HG03520 (cell line): ENCODE results near the gene TMEM50B.
A peak's percentile ranks its signal among the peaks of the same experiment; 100 is the strongest.
"Not testable (repeated sequence)": the region's sequence is repeated elsewhere in the genome, so short reads cannot be mapped to it uniquely, and the experiment has no call there.

Source experiments
- ATAC-seq: cut with Tn5 transposase; IDR thresholded peaks from one replicate; pipeline ENCODE4 v1.9.1; 2021; ENCODE audit warnings: mild to moderate bottlenecking, moderate library complexity; ENCODE audit not compliant: unreplicated experiment

TMEM50B gene

GRCh38 chr21:33478935-33479678, 667 bp downstream of the TMEM50B start:
- ATAC-seq = peak; percentile 4

- no peak for ATAC-seq
Observed at GRCh38 chr21:33478182-33478581, 1.6 kb downstream of the TMEM50B start.

GRCh38 chr21:33477066-33477465, 2.7 kb downstream of the TMEM50B start:
- ATAC-seq = no peak

- ATAC-seq = no peak
Observed at GRCh38 chr21:33473344-33473743, 6.4 kb downstream of the TMEM50B start.

GRCh38 chr21:33470701-33471100, 9.1 kb downstream of the TMEM50B start:
- no peak for ATAC-seq

- not testable (repeated sequence) for ATAC-seq
Observed at GRCh38 chr21:33469183-33469582, 10.6 kb downstream of the TMEM50B start.

GRCh38 chr21:33461538-33462250, 18.1 kb downstream of the TMEM50B start:
- ATAC-seq = no peak

GRCh38 chr21:33458861-33459260, 20.9 kb downstream of the TMEM50B start:
- no peak for ATAC-seq

- no peak for ATAC-seq
Observed at GRCh38 chr21:33455686-33456446, 23.9 kb downstream of the TMEM50B start.

- ATAC-seq = no peak
Observed at GRCh38 chr21:33452362-33452761, 27.4 kb downstream of the TMEM50B start.

GRCh38 chr21:33451634-33452071, 28.1 kb downstream of the TMEM50B start:
- no peak for ATAC-seq

- ATAC-seq = no peak
Observed at GRCh38 chr21:33449616-33450015, 30.2 kb downstream of the TMEM50B start.

- ATAC-seq = not testable (repeated sequence)
Observed at GRCh38 chr21:33446620-33447019, 33.2 kb downstream of the TMEM50B start.

GRCh38 chr21:33444499-33444898, 35.3 kb downstream of the TMEM50B start:
- no peak for ATAC-seq

- ATAC-seq = no peak
Observed at GRCh38 chr21:33443194-33443593, 36.6 kb downstream of the TMEM50B start.

GRCh38 chr21:33441489-33442477, 38.0 kb downstream of the TMEM50B start:
- ATAC-seq = no peak

- ATAC-seq = no peak
Observed at GRCh38 chr21:33437140-33437539, 42.6 kb downstream of the TMEM50B start.

- peak; percentile 92 for ATAC-seq
Observed at GRCh38 chr21:33434770-33435360, 44.9 kb downstream of the TMEM50B start.

- no peak for ATAC-seq
Observed at GRCh38 chr21:33433425-33434114, 46.2 kb downstream of the TMEM50B start.
